D721Med (cell line): ENCODE data around the gene ZNF620.

Experiments used
- DNase-seq: peaks from one replicate; pipeline ENCODE4 v3.0.0; 2011; ENCODE audit warnings: low spot score; ENCODE audit not compliant: insufficient read length
- FAIRE-seq: peaks from 2 replicates; lab custom pipeline; 2011; peaks lifted over from hg19 to GRCh38; lab: Jason Lieb, UNC
- TF ChIP-seq, protein P1 (sequence below): IDR thresholded peaks from 2 replicates; pipeline ENCODE4 v1.5.1; 2012; ENCODE audit warnings: mild to moderate bottlenecking, control low read depth; ENCODE audit not compliant: insufficient read depth; ENCODE audit errors: missing control alignments

ZNF620 gene

DNA sequence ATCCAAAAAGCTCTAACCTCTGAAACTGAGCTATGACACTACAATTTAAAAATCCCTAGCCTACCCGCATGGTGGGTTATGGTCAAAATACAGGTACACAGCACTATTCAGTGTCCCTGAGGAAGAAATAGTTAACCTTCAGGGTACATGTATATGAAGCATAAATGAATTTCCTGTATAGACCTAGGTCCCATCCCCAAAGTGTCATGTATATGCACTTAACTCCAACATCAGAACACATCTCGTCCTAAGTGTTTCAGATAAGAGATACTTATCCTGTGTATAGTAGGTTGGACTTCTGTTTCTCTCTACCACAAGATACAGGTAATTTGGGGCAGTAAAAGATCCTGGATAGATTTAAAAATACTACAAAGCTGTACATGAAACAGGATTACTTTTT is 42.3 kb upstream of the ZNF620 start:
- FAIRE-seq (no peak), DNase-seq (no peak)
- TF ChIP-seq, protein P1, sequence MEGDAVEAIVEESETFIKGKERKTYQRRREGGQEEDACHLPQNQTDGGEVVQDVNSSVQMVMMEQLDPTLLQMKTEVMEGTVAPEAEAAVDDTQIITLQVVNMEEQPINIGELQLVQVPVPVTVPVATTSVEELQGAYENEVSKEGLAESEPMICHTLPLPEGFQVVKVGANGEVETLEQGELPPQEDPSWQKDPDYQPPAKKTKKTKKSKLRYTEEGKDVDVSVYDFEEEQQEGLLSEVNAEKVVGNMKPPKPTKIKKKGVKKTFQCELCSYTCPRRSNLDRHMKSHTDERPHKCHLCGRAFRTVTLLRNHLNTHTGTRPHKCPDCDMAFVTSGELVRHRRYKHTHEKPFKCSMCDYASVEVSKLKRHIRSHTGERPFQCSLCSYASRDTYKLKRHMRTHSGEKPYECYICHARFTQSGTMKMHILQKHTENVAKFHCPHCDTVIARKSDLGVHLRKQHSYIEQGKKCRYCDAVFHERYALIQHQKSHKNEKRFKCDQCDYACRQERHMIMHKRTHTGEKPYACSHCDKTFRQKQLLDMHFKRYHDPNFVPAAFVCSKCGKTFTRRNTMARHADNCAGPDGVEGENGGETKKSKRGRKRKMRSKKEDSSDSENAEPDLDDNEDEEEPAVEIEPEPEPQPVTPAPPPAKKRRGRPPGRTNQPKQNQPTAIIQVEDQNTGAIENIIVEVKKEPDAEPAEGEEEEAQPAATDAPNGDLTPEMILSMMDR, result no peak

DNA sequence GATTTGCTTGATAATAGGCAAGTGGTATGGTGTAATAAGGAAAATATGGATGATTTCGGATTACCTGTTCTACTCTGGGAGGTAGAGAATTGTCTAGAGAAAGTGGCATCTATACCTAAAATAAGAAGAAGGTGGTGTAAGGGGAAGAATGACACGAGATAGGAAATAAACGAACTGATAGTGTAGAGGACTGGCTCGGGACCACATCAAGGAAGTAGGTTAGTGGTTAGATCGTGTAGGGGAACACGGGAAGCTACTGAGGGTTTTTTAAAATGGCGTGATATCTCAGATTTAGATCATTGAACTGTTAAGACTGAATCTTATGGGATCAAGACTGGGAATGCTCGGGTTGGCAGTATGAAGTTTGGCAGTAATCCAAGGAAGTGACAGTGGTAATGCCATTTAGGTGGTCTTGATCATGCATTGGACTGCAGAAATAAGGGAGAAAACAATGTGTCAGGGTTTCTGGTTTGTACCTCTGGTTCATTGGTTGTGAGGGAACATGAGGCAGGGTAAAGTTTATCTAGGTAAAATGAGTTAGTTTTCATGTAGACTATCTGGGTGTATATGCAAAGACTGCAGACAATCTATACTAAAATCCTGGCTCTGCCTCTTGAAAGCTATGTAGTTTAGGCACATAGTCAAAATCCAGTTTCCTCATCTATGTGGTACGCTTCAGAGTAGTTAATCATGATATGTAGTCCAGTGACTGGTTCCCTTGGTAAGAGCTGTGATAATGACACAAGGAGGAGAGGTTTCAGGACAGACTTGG is 41.3 kb upstream of the ZNF620 start:
- TF ChIP-seq, protein P1, result no peak
- FAIRE-seq (no peak), DNase-seq (no peak)

DNA sequence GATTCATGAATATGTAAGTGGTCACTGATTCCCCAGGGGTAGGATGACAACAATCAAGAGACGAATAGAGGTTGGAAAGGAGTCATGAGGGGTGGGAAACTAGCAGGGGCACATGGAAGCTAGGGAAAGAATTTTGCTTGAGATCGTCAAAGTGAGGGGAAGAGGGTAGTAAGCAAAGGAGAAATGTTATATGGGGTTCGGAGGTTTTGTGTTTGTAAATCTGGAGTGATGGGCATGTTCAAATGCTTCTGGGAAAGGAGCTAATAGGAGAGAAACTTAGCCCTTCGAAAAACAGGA is 40.8 kb upstream of the ZNF620 start:
- FAIRE-seq (no peak), DNase-seq (no peak)
- TF ChIP-seq, protein P1, result no peak

DNA sequence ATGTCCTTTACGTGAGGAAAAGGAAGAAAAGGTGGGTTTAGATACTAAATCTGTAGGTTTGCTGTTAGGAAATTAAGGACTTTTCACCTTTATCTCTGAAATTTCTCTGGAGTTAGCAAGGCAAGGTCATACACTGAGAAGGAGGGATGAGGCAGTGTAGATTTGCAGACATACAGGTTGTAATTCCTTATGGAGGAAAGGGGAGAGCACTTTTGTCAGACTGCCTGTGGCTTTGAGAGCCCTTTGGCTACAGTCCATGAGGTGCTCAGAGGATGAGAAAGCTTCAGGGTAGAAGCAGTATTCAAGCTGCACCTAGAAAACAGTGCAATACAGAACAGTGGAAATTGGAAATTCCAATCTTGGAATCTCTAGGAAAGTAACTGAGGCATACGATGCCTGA is 40.4 kb upstream of the ZNF620 start:
- no peak for FAIRE-seq

DNA sequence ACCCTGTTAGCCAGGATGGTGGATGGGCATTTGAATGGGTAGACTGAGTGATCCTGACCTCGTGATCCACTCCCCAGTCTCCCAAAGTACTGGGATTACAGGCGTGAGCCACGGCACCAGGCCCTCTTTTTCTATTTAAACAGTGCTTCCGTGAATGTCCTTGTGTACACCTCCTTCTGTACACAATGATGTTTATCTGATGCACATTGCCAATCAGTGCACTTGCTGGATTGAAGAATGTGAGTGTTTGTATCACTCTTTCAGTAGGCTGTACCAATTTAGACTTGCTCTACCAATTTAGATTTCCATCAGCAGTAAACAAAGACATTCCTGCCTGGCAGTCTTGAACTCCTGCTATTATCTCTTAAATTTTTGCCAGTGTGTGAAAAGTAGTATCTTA is 37.8 kb upstream of the ZNF620 start:
- no peak for DNase-seq
- TF ChIP-seq, protein P1, result no peak
- FAIRE-seq, result no peak

More for the DNA sequence above, 40.4 kb upstream of the ZNF620 start:
- no peak for DNase-seq
- TF ChIP-seq, protein P1, result no peak

DNA sequence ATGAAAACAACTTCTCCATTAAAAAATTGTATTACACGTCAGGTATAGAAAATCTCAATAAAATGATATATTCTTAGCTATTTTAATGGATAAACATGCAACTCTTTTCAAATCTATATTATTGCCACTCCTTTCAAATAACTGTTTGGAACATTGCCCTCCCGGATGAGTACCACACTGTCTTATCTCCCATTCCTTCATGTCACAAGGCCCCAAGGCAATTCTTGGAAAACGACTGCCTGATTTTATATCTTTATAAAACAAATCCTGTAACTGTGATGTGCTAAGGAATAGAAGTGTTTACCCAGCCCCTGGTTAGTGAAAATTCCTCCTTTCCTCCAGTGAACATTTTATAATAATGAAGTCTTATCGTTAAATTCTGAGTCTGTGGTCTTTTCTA is 35.1 kb upstream of the ZNF620 start:
- FAIRE-seq, result no peak
- no peak for DNase-seq

More for the DNA sequence above, 35.1 kb upstream of the ZNF620 start:
- TF ChIP-seq, protein P1, result no peak
